HepG2 (cell line): Measurements from ENCODE around the gene AUTS2. TPM values are rescaled to one million over a fixed set of nuclear protein-coding genes. Genes with fewer than 3 reads are reported as not detected.

Source experiments
- ATAC-seq: fragments of 200-7000 bp; cut with Tn5 transposase; 3 replicates; pipeline ENCODE4 v1.9.1; 2020; ENCODE audit warnings: mild to moderate bottlenecking, moderate library complexity
- BruUV-seq: library from RNA; stranded (reverse); fragments of 400-500 nt; replicated peaks from 2 replicates; lab custom pipeline; 2021; lab: Mats Ljungman, UMichigan
- CTCF ChIA-PET: fragments of 300-600 bp; formaldehyde crosslinking; extraction: SDS; loops from one replicate; lab custom pipeline; 2021; ENCODE audit warnings: low total read pairs, inconsistent platforms, low intra/inter-chr PET ratio; lab: Yijun Ruan, JAX
- POLR2A ChIA-PET: fragments of 350-600 bp; sonication (Branson Sonifier 250); formaldehyde crosslinking; loops from one replicate; lab custom pipeline; 2020; ENCODE audit warnings: antibody characterized with exemption, inconsistent platforms; lab: Yijun Ruan, JAX
- DNase-seq: peaks from one replicate; pipeline ENCODE4 v3.0.0-alpha.2; 2015; ENCODE audit warnings: low spot score
- FAIRE-seq: peaks from 3 replicates; lab custom pipeline; 2011; peaks lifted over from hg19 to GRCh38; lab: Jason Lieb, UNC
- H2AFZ ChIP-seq: one replicate; pipeline ENCODE4 v1.6.1; 2011; ENCODE audit warnings: low read length, inconsistent platforms
- H3K27ac ChIP-seq: fragments of 300-600 bp; 3 replicates; pipeline ENCODE4 v1.8.0; 2011; ENCODE audit warnings: mixed run types, mild to moderate bottlenecking, mixed read lengths, low read length, inconsistent platforms; ENCODE audit not compliant: insufficient read depth; ENCODE audit errors: extremely low read length
- H3K27me3 ChIP-seq, 2 experiments: fragments of 200-600 bp in 1 of 2; 2 replicates in 1 of 2; 3 replicates in 1 of 2; pipeline versions ENCODE4 v1.6.0 to v1.8.0; 2011; ENCODE audit warnings: low read length in 2 of 2, mild to moderate bottlenecking in 2 of 2, moderate library complexity in 2 of 2, inconsistent platforms in 1 of 2; ENCODE audit not compliant: insufficient read depth in 2 of 2, control insufficient read depth in 1 of 2
- H3K36me3 ChIP-seq, 2 experiments: fragments of 200-600 bp in 1 of 2; replicated peaks in 1 of 2; 2 replicates in 1 of 2; 3 replicates in 1 of 2; pipeline versions ENCODE4 v1.5.1 to v1.8.0; 2011; ENCODE audit warnings: low read length in 2 of 2, inconsistent platforms in 1 of 2; ENCODE audit not compliant: insufficient read depth in 2 of 2, control insufficient read depth in 1 of 2
- H3K4me1 ChIP-seq: 2 replicates; pipeline ENCODE4 v1.5.1; 2012; ENCODE audit warnings: low read length, inconsistent platforms; ENCODE audit not compliant: insufficient read depth
- H3K4me2 ChIP-seq: 2 replicates; pipeline ENCODE4 v1.6.0; 2011; ENCODE audit warnings: low read depth, low read length, inconsistent platforms
- H3K4me3 ChIP-seq, 3 experiments: fragments of 200-600 bp in 1 of 3; sonication (generic), shearing (Covaris generic) in 1 of 3; replicated peaks in 1 of 3; 2 replicates each; pipeline ENCODE4 v1.5.1; 2011 to 2016; ENCODE audit warnings: low read length in 3 of 3, inconsistent platforms in 2 of 3, low read depth in 2 of 3, mild to moderate bottlenecking in 2 of 3, control low read depth in 1 of 3, mixed read lengths in 1 of 3; ENCODE audit not compliant: insufficient read depth in 1 of 3
- H3K79me2 ChIP-seq: one replicate; pipeline ENCODE4 v1.6.1; 2011; ENCODE audit warnings: low read length, inconsistent platforms; ENCODE audit not compliant: insufficient read depth
- H3K9ac ChIP-seq: 2 replicates; pipeline ENCODE4 v1.6.0; 2011; ENCODE audit warnings: mild to moderate bottlenecking, low read depth, low read length, inconsistent platforms; ENCODE audit not compliant: insufficient read depth
- H3K9me3 ChIP-seq: 2 replicates; pipeline ENCODE4 v1.5.1; 2012; ENCODE audit warnings: mild to moderate bottlenecking, low read length
- H4K20me1 ChIP-seq: 2 replicates; pipeline ENCODE4 v1.6.0; 2011; ENCODE audit warnings: inconsistent platforms, mild to moderate bottlenecking, low read length, moderate library complexity; ENCODE audit not compliant: insufficient read depth
- NKX3-1 ChIP-seq: sonication (generic); formaldehyde crosslinking; IDR thresholded peaks from 2 replicates; pipeline ENCODE4 v1.5.0; 2020; ENCODE audit warnings: missing genetic modification reagents
- RCOR2 ChIP-seq: IDR thresholded peaks from 2 replicates; pipeline ENCODE4 v1.6.1; 2016; ENCODE audit warnings: missing biosample characterization, missing genetic modification reagents
- SPEN ChIP-seq: sonication (generic); formaldehyde crosslinking; IDR thresholded peaks from 2 replicates; pipeline ENCODE4 v1.5.1; 2020; ENCODE audit warnings: low read depth, mild to moderate bottlenecking, missing genetic modification reagents
- TCF7L2 ChIP-seq: IDR thresholded peaks from 2 replicates; pipeline ENCODE4 v1.6.1; 2011; ENCODE audit warnings: mild to moderate bottlenecking, low read depth, low read length, moderate library complexity
- TRIM24 ChIP-seq: sonication (generic); formaldehyde crosslinking; IDR thresholded peaks from 2 replicates; pipeline ENCODE4 v1.8.0; 2022; ENCODE audit warnings: mild to moderate bottlenecking, missing genetic modification reagents
- ZBTB3 ChIP-seq: sonication (generic); formaldehyde crosslinking; IDR thresholded peaks from 2 replicates; pipeline ENCODE4 v1.4.0; 2020; ENCODE audit warnings: low read depth, mild to moderate bottlenecking, moderate library complexity, missing genetic modification reagents, borderline replicate concordance
- ZNF160 ChIP-seq: sonication (generic); formaldehyde crosslinking; IDR thresholded peaks from 2 replicates; pipeline ENCODE4 v1.8.0; 2022; ENCODE audit warnings: mild to moderate bottlenecking, inconsistent platforms, missing genetic modification reagents
- ZNF292 ChIP-seq: sonication (generic); formaldehyde crosslinking; IDR thresholded peaks from 2 replicates; pipeline ENCODE4 v1.8.1; 2022; ENCODE audit warnings: mild to moderate bottlenecking, low read depth, missing genetic modification reagents, borderline replicate concordance
- ZNF510 ChIP-seq: sonication (generic); formaldehyde crosslinking; IDR thresholded peaks from 2 replicates; pipeline ENCODE4 v1.4.0; 2020; ENCODE audit warnings: low read depth, mild to moderate bottlenecking, missing genetic modification reagents
- ZNF747 ChIP-seq: sonication (generic); formaldehyde crosslinking; IDR thresholded peaks from 2 replicates; pipeline ENCODE4 v1.8.1; 2023; ENCODE audit warnings: missing genetic modification reagents, mild to moderate bottlenecking, borderline replicate concordance
- WGBS: methylation state at CpG from one replicate; pipeline ENCODE4 v1.1.6; 2017; ENCODE audit warnings: low lambda C conversion rate; 5-methylcytosine and 5-hydroxymethylcytosine counted together
- in situ Hi-C: cut with HindIII; loops from 2 replicates; pipeline ENCODE4 v1.10.0; 2017; ENCODE audit warnings: low pct_unique_long_range_greater_than_20kb; ENCODE audit not compliant: extremely low pct_ligation_motif_present
- intact Hi-C: fragments of 100-400 bp; cut with micrococcal nuclease; formaldehyde crosslinking; loops from one replicate; pipeline ENCODE4 v1.10.0; 2022; ENCODE audit not compliant: unreplicated experiment
- polyA plus RNA-seq, 8 experiments: library from polyadenylated mRNA; depleted of rRNA in 3 of 8; stranded (reverse) in 7 of 8; unstranded in 1 of 8; fragments of >200 nt; fragmentation: Illumina TruSeq in 4 of 8; extraction: Trizol in 4 of 8; gene quantifications; 2 replicates each; pipeline versions ENCODE4 v1.2.1 to v1.2.3, GENCODE V29; 2011 to 2016; ENCODE audit warnings: low read depth in 4 of 8, missing spikeins in 1 of 8, mixed read lengths in 1 of 8; ENCODE audit not compliant: insufficient read depth in 1 of 8
- total RNA-seq, 5 experiments: library from RNA; depleted of rRNA; stranded (reverse); fragments of >200 nt; fragmentation: Illumina TruSeq; extraction: Trizol; gene quantifications; 2 replicates each; pipeline ENCODE4 v1.2.3, GENCODE V29; 2016; ENCODE audit warnings: low read depth in 1 of 5
- TF ChIP-seq, protein P1 (sequence below): sonication (generic); formaldehyde crosslinking; IDR thresholded peaks from 2 replicates; pipeline ENCODE4 v1.8.0; 2022; ENCODE audit warnings: mild to moderate bottlenecking, missing genetic modification reagents, moderate library complexity
- TF ChIP-seq, protein P2 (sequence below): sonication (generic); formaldehyde crosslinking; IDR thresholded peaks from 2 replicates; pipeline ENCODE4 v1.9.0; 2021; ENCODE audit warnings: missing genetic modification reagents, borderline replicate concordance
- TF ChIP-seq, protein P3 (sequence below): sonication (generic); formaldehyde crosslinking; IDR thresholded peaks from 2 replicates; pipeline ENCODE4 v1.5.0; 2020; ENCODE audit warnings: mild to moderate bottlenecking, missing genetic modification reagents

Gene AUTS2
- total and polyA plus RNA-seq, 2 of the 13 experiments (the other 11 are each of a cell fraction or from before 2014, with no cell fraction given): 0.38 TPM; not detected in 1

DNA sequence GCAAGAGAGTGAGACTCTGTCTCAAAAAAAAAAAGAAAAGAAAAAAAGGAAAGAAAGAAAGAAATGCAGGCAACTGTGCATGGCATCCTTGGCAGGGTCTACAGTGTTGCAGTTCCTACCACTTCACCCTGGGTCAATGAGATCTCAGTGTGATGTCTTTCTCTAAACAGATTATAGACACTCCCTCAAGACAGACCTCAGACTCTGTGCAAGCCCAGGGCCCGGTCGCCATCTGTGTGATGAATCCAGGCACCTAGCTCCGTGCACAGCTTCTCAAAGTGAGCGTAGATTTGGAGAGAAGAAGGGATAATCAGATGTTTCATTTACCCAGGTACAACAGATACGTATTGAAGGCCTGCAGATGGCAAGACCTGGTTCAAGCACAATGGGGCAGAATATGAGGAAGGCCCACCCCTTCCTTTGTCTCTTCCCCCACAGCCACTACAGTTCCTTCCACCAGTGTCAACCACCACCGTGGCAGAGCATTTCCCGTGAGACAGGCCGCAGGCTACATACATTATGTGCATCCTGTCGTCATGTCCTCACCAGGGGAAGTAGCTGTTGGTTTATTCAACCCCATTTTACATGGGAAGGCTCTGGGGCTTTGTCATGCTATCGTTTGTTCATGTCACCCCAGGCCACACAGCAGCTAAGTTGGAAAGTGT lies 1062.0 kb downstream of the AUTS2 start:
- no peak overlapping the region for H3K4me3 ChIP-seq
- CTCF ChIA-PET: no interaction called here
- no peak for DNase-seq
- TF ChIP-seq, protein P1, sequence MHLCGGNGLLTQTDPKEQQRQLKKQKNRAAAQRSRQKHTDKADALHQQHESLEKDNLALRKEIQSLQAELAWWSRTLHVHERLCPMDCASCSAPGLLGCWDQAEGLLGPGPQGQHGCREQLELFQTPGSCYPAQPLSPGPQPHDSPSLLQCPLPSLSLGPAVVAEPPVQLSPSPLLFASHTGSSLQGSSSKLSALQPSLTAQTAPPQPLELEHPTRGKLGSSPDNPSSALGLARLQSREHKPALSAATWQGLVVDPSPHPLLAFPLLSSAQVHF: no peak
- TF ChIP-seq, protein P2, sequence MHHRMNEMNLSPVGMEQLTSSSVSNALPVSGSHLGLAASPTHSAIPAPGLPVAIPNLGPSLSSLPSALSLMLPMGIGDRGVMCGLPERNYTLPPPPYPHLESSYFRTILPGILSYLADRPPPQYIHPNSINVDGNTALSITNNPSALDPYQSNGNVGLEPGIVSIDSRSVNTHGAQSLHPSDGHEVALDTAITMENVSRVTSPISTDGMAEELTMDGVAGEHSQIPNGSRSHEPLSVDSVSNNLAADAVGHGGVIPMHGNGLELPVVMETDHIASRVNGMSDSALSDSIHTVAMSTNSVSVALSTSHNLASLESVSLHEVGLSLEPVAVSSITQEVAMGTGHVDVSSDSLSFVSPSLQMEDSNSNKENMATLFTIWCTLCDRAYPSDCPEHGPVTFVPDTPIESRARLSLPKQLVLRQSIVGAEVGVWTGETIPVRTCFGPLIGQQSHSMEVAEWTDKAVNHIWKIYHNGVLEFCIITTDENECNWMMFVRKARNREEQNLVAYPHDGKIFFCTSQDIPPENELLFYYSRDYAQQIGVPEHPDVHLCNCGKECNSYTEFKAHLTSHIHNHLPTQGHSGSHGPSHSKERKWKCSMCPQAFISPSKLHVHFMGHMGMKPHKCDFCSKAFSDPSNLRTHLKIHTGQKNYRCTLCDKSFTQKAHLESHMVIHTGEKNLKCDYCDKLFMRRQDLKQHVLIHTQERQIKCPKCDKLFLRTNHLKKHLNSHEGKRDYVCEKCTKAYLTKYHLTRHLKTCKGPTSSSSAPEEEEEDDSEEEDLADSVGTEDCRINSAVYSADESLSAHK: no peak
- TF ChIP-seq, protein P3, sequence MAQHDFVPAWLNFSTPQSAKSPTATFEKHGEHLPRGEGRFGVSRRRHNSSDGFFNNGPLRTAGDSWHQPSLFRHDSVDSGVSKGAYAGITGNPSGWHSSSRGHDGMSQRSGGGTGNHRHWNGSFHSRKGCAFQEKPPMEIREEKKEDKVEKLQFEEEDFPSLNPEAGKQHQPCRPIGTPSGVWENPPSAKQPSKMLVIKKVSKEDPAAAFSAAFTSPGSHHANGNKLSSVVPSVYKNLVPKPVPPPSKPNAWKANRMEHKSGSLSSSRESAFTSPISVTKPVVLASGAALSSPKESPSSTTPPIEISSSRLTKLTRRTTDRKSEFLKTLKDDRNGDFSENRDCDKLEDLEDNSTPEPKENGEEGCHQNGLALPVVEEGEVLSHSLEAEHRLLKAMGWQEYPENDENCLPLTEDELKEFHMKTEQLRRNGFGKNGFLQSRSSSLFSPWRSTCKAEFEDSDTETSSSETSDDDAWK: no peak
- TF ChIP-seq RCOR2 (CRISPR knock-in tag) (no peak), ZNF292 (CRISPR knock-in tag) (no peak), ZNF510 (no peak), NKX3-1 (CRISPR knock-in tag) (no peak), ZBTB3 (CRISPR knock-in tag) (no peak), SPEN (CRISPR knock-in tag) (no peak), TRIM24 (CRISPR knock-in tag) (no peak), ZNF747 (CRISPR knock-in tag) (no peak), TCF7L2 (no peak), ZNF160 (CRISPR knock-in tag) (no peak)
- TF ChIP-seq, all 625 proteins: peak for 0
- Histone ChIP-seq H3K36me3 (no peaks in the 10 kb centered on the region), H3K27ac (no peak overlapping the region), H3K79me2 (no peaks in the 10 kb centered on the region), H3K27me3 (peaks cover 0 to 11% of the 10 kb centered on the region in 2 experiments; a peak in 1 of 5 replicates), H4K20me1 (no peaks in the 10 kb centered on the region), H3K9ac (no peak overlapping the region), H2AFZ (no peak overlapping the region), H3K4me1 (no peaks in the 10 kb centered on the region), H3K4me2 (no peak overlapping the region), H3K9me3 (no peaks in the 10 kb centered on the region)
- intact Hi-C loops: no loop called here
- WGBS: 30% methylated on average over 6 of the region's 10 CpGs
- in situ Hi-C loops: no loop called here
- ATAC-seq: no peak
- BruUV-seq: no TSS peak
- POLR2A ChIA-PET: no interaction called here
- no peak for FAIRE-seq
